Liver (tissue), 9 donors: Measurements from ENCODE around the gene MSLN. TPM values are rescaled to one million over a fixed set of nuclear protein-coding genes. Genes with fewer than 3 reads are reported as not detected.

Experiments
- DNase-seq: peaks from one replicate; pipeline ENCODE4 v3.0.0-alpha.2; 2017; ENCODE audit warnings: low spot score
- H3K27ac ChIP-seq, 2 donors: one replicate each; pipeline ENCODE4 v1.7.0; 2013; ENCODE audit warnings: inconsistent platforms in 2 of 2, low read length in 2 of 2, control low read depth in 1 of 2, low read depth in 1 of 2, mild to moderate bottlenecking in 1 of 2
- H3K27me3 ChIP-seq, 4 donors: one replicate each; pipeline versions ENCODE4 v1.6.1 to v1.7.0; 2013; ENCODE audit warnings: low read length in 3 of 4, inconsistent platforms in 1 of 4, mild to moderate bottlenecking in 1 of 4, moderate library complexity in 1 of 4; ENCODE audit not compliant: control insufficient read depth in 4 of 4, insufficient read depth in 4 of 4
- H3K36me3 ChIP-seq, 4 donors: one replicate each; pipeline versions ENCODE4 v1.6.1 to v1.7.0; 2013; ENCODE audit warnings: low read length in 3 of 4, mild to moderate bottlenecking in 3 of 4, low read depth in 1 of 4, moderate library complexity in 1 of 4; ENCODE audit not compliant: control insufficient read depth in 4 of 4, insufficient read depth in 3 of 4
- H3K4me1 ChIP-seq, 4 donors: one replicate each; pipeline versions ENCODE4 v1.6.1 to v1.7.0; 2013; ENCODE audit warnings: low read length in 3 of 4, mild to moderate bottlenecking in 3 of 4, moderate library complexity in 1 of 4; ENCODE audit not compliant: control insufficient read depth in 4 of 4, insufficient read depth in 4 of 4
- H3K4me3 ChIP-seq, 3 donors: one replicate each; pipeline versions ENCODE4 v1.6.1 to v1.7.0; 2013; ENCODE audit warnings: low read length in 3 of 3, control low read depth in 1 of 3, low read depth in 1 of 3, mild to moderate bottlenecking in 1 of 3
- H3K9ac ChIP-seq, 2 donors: one replicate each; pipeline ENCODE4 v1.7.0; 2013; ENCODE audit warnings: low read length in 2 of 2, mild to moderate bottlenecking in 2 of 2, moderate library complexity in 2 of 2, control low read depth in 1 of 2, low read depth in 1 of 2
- H3K9me3 ChIP-seq, 4 donors: one replicate each; pipeline versions ENCODE4 v1.6.1 to v1.7.0; 2013; ENCODE audit warnings: low read length in 3 of 4; ENCODE audit not compliant: control insufficient read depth in 4 of 4
- ATF3 ChIP-seq: IDR thresholded peaks from 2 replicates; pipeline ENCODE4 v1.6.1; 2016; ENCODE audit warnings: antibody characterized with exemption
- CTCF ChIP-seq: fragments of 150-350 bp; IDR thresholded peaks from 2 replicates; pipeline ENCODE4 v1.5.1; 2017; ENCODE audit warnings: improper control_type of control experiment, low read depth, low read length; ENCODE audit not compliant: missing input control
- EGR1 ChIP-seq, 2 donors: IDR thresholded peaks; 2 replicates each; pipeline ENCODE4 v1.6.1; 2016 to 2018; ENCODE audit warnings: antibody characterized with exemption in 2 of 2, low read depth in 2 of 2
- FOXA1 ChIP-seq: IDR thresholded peaks from 2 replicates; pipeline ENCODE4 v1.6.1; 2016; ENCODE audit warnings: antibody characterized with exemption
- FOXA2 ChIP-seq: IDR thresholded peaks from 2 replicates; pipeline ENCODE4 v1.6.1; 2016; ENCODE audit warnings: antibody characterized with exemption
- GABPA ChIP-seq, 2 donors: IDR thresholded peaks in 1 of 2; conservative IDR thresholded peaks in 1 of 2; 2 replicates each; pipeline ENCODE4 v1.6.1; 2016; ENCODE audit warnings: antibody characterized with exemption in 2 of 2, mild to moderate bottlenecking in 1 of 2, moderate library complexity in 1 of 2
- HNF4G ChIP-seq: IDR thresholded peaks from 2 replicates; pipeline ENCODE4 v1.6.1; 2016; ENCODE audit warnings: antibody characterized with exemption
- MAX ChIP-seq: IDR thresholded peaks from 2 replicates; pipeline ENCODE4 v1.6.1; 2016; ENCODE audit warnings: antibody characterized with exemption
- NR2F2 ChIP-seq: IDR thresholded peaks from 2 replicates; pipeline ENCODE4 v1.6.1; 2016; ENCODE audit warnings: antibody characterized with exemption
- REST ChIP-seq: IDR thresholded peaks from 2 replicates; pipeline ENCODE4 v1.6.1; 2016; ENCODE audit warnings: antibody characterized with exemption, mild to moderate bottlenecking
- RXRA ChIP-seq, 2 donors: IDR thresholded peaks; 2 replicates each; pipeline ENCODE4 v1.6.1; 2017 to 2018; ENCODE audit warnings: antibody characterized with exemption in 2 of 2, mild to moderate bottlenecking in 1 of 2
- SP1 ChIP-seq: IDR thresholded peaks from 2 replicates; pipeline ENCODE4 v1.6.1; 2018; ENCODE audit warnings: antibody characterized with exemption, mild to moderate bottlenecking
- YY1 ChIP-seq: IDR thresholded peaks from 2 replicates; pipeline ENCODE4 v1.6.1; 2016; ENCODE audit warnings: antibody characterized with exemption, mild to moderate bottlenecking
- ZBTB33 ChIP-seq: IDR thresholded peaks from 2 replicates; pipeline ENCODE4 v1.6.1; 2016; ENCODE audit warnings: antibody characterized with exemption
- WGBS: extraction: QIAGEN DNeasy Blood & Tissue Kit; methylation state at CpG from one replicate; pipeline ENCODE4 v1.1.7; 2013; 5-methylcytosine and 5-hydroxymethylcytosine counted together
- polyA plus RNA-seq, 2 donors: library from polyadenylated mRNA; stranded (reverse) in 1 of 2; unstranded in 1 of 2; fragments of 200-250 nt in 1 of 2; fragments of >200 nt in 1 of 2; fragmentation: Nextera tagmentation in 1 of 2; extraction: Ambion mirVana in 1 of 2; gene quantifications; one replicate each; pipeline versions ENCODE4 v1.2.1 to v1.2.3, GENCODE V29; 2013 to 2015
- total RNA-seq, 2 donors: library from RNA; depleted of rRNA; stranded (reverse); fragments of >200 nt; gene quantifications; one replicate each; pipeline ENCODE4 v1.2.3, GENCODE V29; 2014
- donor health status: healthy.
- donor health status: healthy.
- donor health status: healthy.
- donor health status: healthy.
- donor health status: healthy.

Gene MSLN
- total and polyA plus RNA-seq, 4 donors: 0.03 to 0.65 (median 0.08) TPM; not detected in 1

GRCh38 chr16:801584-802363, 41.2 kb downstream of the MSLN start:
- no peak for DNase-seq
- Histone ChIP-seq H3K9me3 (no peaks in the 10 kb centered on the region), H3K36me3 (no peaks in the 10 kb centered on the region), H3K9ac (no peak overlapping the region), H3K4me3 (no peak overlapping the region), H3K4me1 (no peaks in the 10 kb centered on the region), H3K27me3 (peaks cover 0 to 6% (median 3%) of the 10 kb centered on the region in 4 donors), H3K27ac (no peak overlapping the region)
- WGBS: 59% methylated on average over 22 of the region's 22 CpGs
- TF ChIP-seq NR2F2: no peak

GRCh38 chr16:802461-802860, 41.9 kb downstream of the MSLN start:
- no peak overlapping the region for H3K4me3 ChIP-seq
- 68% methylated on average over 7 of the region's 7 CpGs for WGBS
- no peak overlapping the region for H3K27ac ChIP-seq
- no peak for DNase-seq
- TF ChIP-seq MAX (no peak), NR2F2 (no peak), EGR1 (IDR thresholded peaks at IDR 0.05; ENCODE audit: low read depth in 2 of 2) (no peak), ATF3 (no peak), FOXA1 (no peak), YY1 (no peak), RXRA (IDR thresholded peaks at IDR 0.05) (no peak), GABPA (IDR thresholded peaks at IDR 0.05 in 1 of 2, conservative IDR thresholded peaks at IDR 0.05 in 1 of 2) (no peak), FOXA2 (no peak), SP1 (no peak), REST (no peak), CTCF (no peak), HNF4G (no peak), ZBTB33 (no peak)
- peaks cover 0 to 5% (median 2%) of the 10 kb centered on the region in 4 donors for H3K27me3 ChIP-seq
- H3K4me1 ChIP-seq: no peaks in the 10 kb centered on the region
- H3K9ac ChIP-seq: no peak overlapping the region
- no peaks in the 10 kb centered on the region for H3K9me3 ChIP-seq
- no peaks in the 10 kb centered on the region for H3K36me3 ChIP-seq
